Measurements from ENCODE around the gene RTP3. TPM values are rescaled to one million over a fixed set of nuclear protein-coding genes. Genes with fewer than 3 reads are reported as not detected.
"Not testable (repeated sequence)": the region's sequence is repeated elsewhere in the genome, so short reads cannot be mapped to it uniquely, and the experiment has no call there.

Gene RTP3
- total RNA-seq, 4 donors from 2014 or later = not detected

DNA sequence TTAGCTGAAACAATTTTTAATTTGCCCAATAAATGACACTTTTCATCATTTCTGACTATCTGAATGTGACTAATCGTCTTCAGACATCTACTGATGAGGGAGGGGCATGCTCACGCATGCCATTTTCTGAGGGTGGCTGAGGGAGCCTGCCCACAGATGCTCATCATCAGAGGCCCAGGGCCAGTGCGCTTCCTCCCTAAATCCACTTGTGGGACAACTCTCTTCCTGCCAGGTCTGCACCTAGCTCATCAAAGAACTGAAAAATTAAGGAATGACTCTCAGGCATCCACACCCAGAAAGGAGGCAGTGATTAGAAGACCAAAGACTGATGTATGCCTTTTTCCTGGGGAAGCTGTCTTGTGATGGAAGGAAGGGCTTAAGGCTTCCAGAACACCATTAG is 22.8 kb downstream of the RTP3 start:
- H3K27ac ChIP-seq = no peak overlapping the region
- no peak overlapping the region for H3K4me3 ChIP-seq
- no peak for ATAC-seq
- no peaks in the 10 kb centered on the region for H3K4me1 ChIP-seq
- no peaks in the 10 kb centered on the region for H3K9me3 ChIP-seq
- no peak for TF ChIP-seq POLR2AphosphoS5 (IDR thresholded peaks at IDR 0.05)
- TF ChIP-seq CTCF (IDR thresholded peaks at IDR 0.05) = no peak
- no peak for TF ChIP-seq POLR2A (IDR thresholded peaks at IDR 0.05)
- TF ChIP-seq EP300 (IDR thresholded peaks at IDR 0.05) = no peak
- no peaks in the 10 kb centered on the region for H3K36me3 ChIP-seq
- 79 to 88% methylated on average over 2 of the region's 3 CpGs for WGBS, 2 donors (ENCODE audit: low coverage in 1 of 2)
- peaks cover 9% of the 10 kb centered on the region for H3K27me3 ChIP-seq

DNA sequence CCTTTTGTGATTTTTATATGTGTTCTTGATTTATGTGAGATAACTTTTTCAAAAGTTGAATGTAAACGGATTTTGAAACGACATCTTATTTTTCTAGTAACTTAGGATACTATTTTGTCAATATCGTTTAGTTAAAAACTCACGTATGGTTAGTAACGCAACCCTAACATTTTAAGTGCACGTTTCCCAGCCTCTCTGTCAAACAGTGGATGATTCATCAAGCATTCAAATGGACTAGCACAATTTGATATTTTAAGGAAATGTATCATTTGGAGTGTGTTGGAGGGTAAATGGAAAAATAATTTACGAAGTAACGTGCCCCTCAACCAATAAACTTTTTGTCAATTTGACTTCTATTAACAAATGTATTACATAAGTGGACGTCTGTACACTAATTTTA is 23.3 kb downstream of the RTP3 start:
- peaks cover 9% of the 10 kb centered on the region for H3K27me3 ChIP-seq
- H3K27ac ChIP-seq = no peak overlapping the region
- TF ChIP-seq POLR2A (IDR thresholded peaks at IDR 0.05) (no peak), CTCF (IDR thresholded peaks at IDR 0.05) (no peak), POLR2AphosphoS5 (IDR thresholded peaks at IDR 0.05) (no peak), EP300 (IDR thresholded peaks at IDR 0.05) (no peak)
- no peaks in the 10 kb centered on the region for H3K36me3 ChIP-seq
- no peak overlapping the region for H3K4me3 ChIP-seq
- H3K9me3 ChIP-seq = no peaks in the 10 kb centered on the region
- no peaks in the 10 kb centered on the region for H3K4me1 ChIP-seq
- ATAC-seq = no peak
- WGBS, 2 donors (ENCODE audit: low coverage in 1 of 2) = 63 to 66% methylated on average over 9 of the region's 9 CpGs

DNA sequence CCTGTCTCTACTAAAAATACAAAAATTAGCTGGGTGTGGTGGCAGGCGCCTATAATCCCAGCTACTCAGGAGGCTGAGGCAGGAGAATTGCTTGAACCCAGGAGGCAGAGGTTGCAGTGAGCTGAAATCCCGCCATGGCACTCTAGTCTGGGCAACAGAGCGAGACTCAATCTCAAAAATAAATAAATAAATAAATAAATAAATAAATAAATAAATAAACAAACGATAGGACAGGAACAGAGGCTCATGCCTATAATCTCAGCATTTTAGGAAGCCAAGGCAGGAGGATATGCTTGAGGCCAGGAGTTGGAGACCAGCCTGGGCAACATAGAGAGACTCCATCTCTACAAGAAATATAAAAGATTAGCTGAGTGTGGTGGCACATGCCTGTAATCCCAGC is 24.4 kb downstream of the RTP3 start:
- H3K4me1 ChIP-seq, H3K27me3 ChIP-seq, H3K9me3 ChIP-seq, ATAC-seq, H3K36me3 ChIP-seq, H3K27ac ChIP-seq, H3K4me3 ChIP-seq: not testable (repeated sequence)
- WGBS, 2 donors (ENCODE audit: low coverage in 1 of 2) = 66 to 90% methylated on average over 3 to 4 of the region's 4 CpGs

GRCh38 chr3:46523556-46523955 is 25.8 kb downstream of the RTP3 start:
- H3K36me3 ChIP-seq = no peaks in the 10 kb centered on the region
- no peak overlapping the region for H3K27ac ChIP-seq
- no peak overlapping the region for H3K4me3 ChIP-seq
- TF ChIP-seq CTCF (IDR thresholded peaks at IDR 0.05) (no peak), POLR2A (IDR thresholded peaks at IDR 0.05) (no peak), POLR2AphosphoS5 (IDR thresholded peaks at IDR 0.05) (no peak), EP300 (IDR thresholded peaks at IDR 0.05) (no peak)
- no peak for ATAC-seq
- H3K4me1 ChIP-seq = no peaks in the 10 kb centered on the region
- WGBS, 2 donors (ENCODE audit: low coverage in 1 of 2) = 78 to 79% methylated on average over 2 of the region's 2 CpGs
- H3K27me3 ChIP-seq = peaks cover 14% of the 10 kb centered on the region
- no peaks in the 10 kb centered on the region for H3K9me3 ChIP-seq

DNA sequence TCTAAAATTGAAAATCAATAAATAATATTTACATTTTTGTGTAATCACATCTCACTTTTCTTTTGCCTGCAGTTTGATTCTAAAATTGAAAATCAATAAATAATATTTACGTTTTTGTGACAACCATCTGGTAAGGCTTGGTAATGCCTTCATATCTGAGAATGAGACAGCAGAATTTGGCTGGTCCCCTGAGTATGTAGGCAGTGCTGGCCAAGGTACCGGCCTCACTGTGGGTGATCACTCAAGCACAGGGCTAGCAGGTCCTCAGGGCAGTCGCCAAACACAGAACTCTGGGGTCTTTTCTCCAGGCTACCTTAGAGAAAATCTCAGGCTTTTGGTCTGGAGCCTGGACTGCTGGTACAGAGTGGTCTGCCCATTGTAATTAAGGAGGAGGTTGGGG is 26.2 kb downstream of the RTP3 start:
- ATAC-seq = no peak
- WGBS, 2 donors (ENCODE audit: low coverage in 1 of 2) = 63 to 77% methylated on average over 1 to 3 of the region's 3 CpGs
- Histone ChIP-seq H3K27ac (no peak overlapping the region), H3K36me3 (no peaks in the 10 kb centered on the region), H3K4me1 (no peaks in the 10 kb centered on the region), H3K4me3 (no peak overlapping the region), H3K9me3 (no peaks in the 10 kb centered on the region), H3K27me3 (peaks cover 14% of the 10 kb centered on the region)
- no peak for TF ChIP-seq POLR2AphosphoS5 (IDR thresholded peaks at IDR 0.05)
- TF ChIP-seq CTCF (IDR thresholded peaks at IDR 0.05) = no peak
- TF ChIP-seq POLR2A (IDR thresholded peaks at IDR 0.05) = no peak
- TF ChIP-seq EP300 (IDR thresholded peaks at IDR 0.05) = no peak

GRCh38 chr3:46524832-46525231 is 27.1 kb downstream of the RTP3 start:
- Histone ChIP-seq H3K27me3 (peaks cover 14% of the 10 kb centered on the region), H3K27ac (no peak overlapping the region), H3K4me1 (no peaks in the 10 kb centered on the region), H3K4me3 (no peak overlapping the region), H3K36me3 (no peaks in the 10 kb centered on the region), H3K9me3 (no peaks in the 10 kb centered on the region)
- TF ChIP-seq POLR2AphosphoS5 (IDR thresholded peaks at IDR 0.05) = no peak
- TF ChIP-seq POLR2A (IDR thresholded peaks at IDR 0.05) = no peak
- no peak for TF ChIP-seq EP300 (IDR thresholded peaks at IDR 0.05)
- TF ChIP-seq CTCF (IDR thresholded peaks at IDR 0.05) = no peak
- no peak for ATAC-seq
- 97 to 100% methylated on average over 1 to 3 of the region's 3 CpGs for WGBS, 2 donors (ENCODE audit: low coverage in 1 of 2)

Measured in gastroesophageal sphincter (tissue), 4 donors.